ENCODE results near the gene ALKAL2.

DNA sequence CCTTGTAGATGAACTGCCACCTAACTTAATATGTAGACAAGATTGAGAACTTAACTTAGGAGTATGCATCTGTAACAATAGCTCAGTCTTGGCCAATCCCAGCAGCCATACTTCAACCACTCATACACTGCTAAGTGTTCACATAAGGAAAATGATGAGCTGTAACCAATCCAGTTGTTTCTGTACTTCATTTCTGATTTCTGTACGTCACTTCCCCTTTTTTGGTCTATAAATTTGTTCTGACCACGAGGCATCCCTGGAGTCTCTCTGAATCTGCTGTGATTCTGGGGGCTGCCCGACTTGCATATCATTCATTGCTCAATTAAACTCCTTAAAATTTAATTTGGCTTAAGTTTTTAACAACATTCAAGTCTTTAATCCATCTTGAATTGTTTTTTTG lies 30.5 kb downstream of the ALKAL2 start:
- TF ChIP-seq CTCF (IDR thresholded peaks at IDR 0.05; ENCODE audit: poor library complexity) = no peak
- TF ChIP-seq EZH2phosphoT487 (IDR thresholded peaks at IDR 0.05; ENCODE audit: low read depth, severe bottlenecking, unreplicated experiment) = no peak
